Measurements from ENCODE around the gene SH2B3. TPM values are rescaled to one million over a fixed set of nuclear protein-coding genes. Genes with fewer than 3 reads are reported as not detected.
A peak's percentile ranks its signal among the peaks of the same experiment; 100 is the strongest.

Gene SH2B3
- total RNA-seq, 2 experiments from 2014 or later, result 48.7 to 52.7 TPM

DNA sequence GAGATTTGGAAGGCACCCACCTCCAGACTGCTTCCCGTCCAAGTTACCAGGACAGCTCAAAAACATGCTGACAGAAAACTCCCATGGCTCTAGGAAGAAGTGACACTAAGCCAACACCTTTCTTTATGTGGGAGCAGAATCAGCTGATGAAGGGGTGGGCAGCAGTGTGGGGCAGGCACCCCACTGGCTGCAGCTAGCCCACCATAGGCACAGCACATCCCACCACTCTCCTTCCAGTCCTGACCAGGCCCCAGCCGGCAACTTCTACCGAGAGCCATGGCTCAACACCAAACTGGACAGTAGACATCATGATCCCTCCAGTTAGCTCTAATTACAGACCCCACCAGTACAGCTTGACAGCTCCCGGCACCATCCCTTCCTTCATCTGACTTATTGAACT, 45.0 kb downstream of the SH2B3 start:
- H3K4me3 Mint-ChIP-seq, result no peak overlapping the region
- no peak for DNase-seq
- TF ChIP-seq, protein P1, sequence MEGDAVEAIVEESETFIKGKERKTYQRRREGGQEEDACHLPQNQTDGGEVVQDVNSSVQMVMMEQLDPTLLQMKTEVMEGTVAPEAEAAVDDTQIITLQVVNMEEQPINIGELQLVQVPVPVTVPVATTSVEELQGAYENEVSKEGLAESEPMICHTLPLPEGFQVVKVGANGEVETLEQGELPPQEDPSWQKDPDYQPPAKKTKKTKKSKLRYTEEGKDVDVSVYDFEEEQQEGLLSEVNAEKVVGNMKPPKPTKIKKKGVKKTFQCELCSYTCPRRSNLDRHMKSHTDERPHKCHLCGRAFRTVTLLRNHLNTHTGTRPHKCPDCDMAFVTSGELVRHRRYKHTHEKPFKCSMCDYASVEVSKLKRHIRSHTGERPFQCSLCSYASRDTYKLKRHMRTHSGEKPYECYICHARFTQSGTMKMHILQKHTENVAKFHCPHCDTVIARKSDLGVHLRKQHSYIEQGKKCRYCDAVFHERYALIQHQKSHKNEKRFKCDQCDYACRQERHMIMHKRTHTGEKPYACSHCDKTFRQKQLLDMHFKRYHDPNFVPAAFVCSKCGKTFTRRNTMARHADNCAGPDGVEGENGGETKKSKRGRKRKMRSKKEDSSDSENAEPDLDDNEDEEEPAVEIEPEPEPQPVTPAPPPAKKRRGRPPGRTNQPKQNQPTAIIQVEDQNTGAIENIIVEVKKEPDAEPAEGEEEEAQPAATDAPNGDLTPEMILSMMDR (IDR thresholded peaks at IDR 0.05), result no peak
- no peaks in the 10 kb centered on the region for H3K27me3 Mint-ChIP-seq
- H3K36me3 Mint-ChIP-seq (ENCODE audit: low read depth), result peaks cover 43% of the 10 kb centered on the region
- ATAC-seq, result no peak
- peaks cover 51% of the 10 kb centered on the region for H3K4me1 Mint-ChIP-seq (ENCODE audit: low read depth)
- CTCF ChIA-PET, result interaction anchor here (1.0 to 40.2 kb wide), 11 partner anchors 9 to 120 kb away, joined by 3 to 1222 read pairs (median 34); partner anchors contain the start of gene SH2B3
- POLR2A ChIA-PET, result interaction anchor here (2.2 to 3.7 kb wide), 2 partner anchors 21 to 52 kb away, joined by 9 to 28 read pairs; no protein-coding TSS in a partner anchor
- H3K9me3 Mint-ChIP-seq, result no peaks in the 10 kb centered on the region
- peak overlapping the region; percentile 31 for H3K27ac Mint-ChIP-seq
- intact Hi-C loops (cut with micrococcal nuclease), result loop anchor here (1.0 kb wide), 1 partner anchor 51 kb away; no protein-coding TSS in a partner anchor

DNA sequence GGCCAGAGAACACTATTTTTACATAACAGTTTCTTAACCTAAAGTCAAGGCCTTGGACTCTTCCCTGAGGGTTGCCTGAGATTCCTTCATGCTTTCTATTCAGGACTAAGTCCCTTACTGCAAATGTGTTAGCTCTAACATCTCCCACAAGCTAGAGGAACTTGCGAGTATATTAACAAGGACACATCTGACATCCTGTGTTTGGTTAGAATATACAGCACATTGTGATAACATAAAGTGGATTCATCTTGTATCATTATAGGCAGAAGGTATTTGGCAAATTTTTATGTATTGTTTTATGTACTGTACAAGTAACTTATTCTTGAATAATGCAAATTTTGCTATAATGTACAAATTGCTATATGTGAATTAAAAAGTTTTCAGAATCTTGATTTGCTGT, 45.5 kb downstream of the SH2B3 start:
- H3K9me3 Mint-ChIP-seq, result no peaks in the 10 kb centered on the region
- ChIA-PET CTCF (interaction anchor here (0.7 to 40.2 kb wide), 32 partner anchors 9 to 536 kb away, joined by 3 to 1222 read pairs (median 8); partner anchors contain the start of genes PHETA1 and SH2B3), POLR2A (interaction anchor here (0.6 to 3.7 kb wide), 10 partner anchors 8 to 83 kb away, joined by 3 to 28 read pairs (median 6); partner anchors contain the start of gene PHETA1)
- peaks cover 39% of the 10 kb centered on the region for H3K36me3 Mint-ChIP-seq (ENCODE audit: low read depth)
- no peaks in the 10 kb centered on the region for H3K27me3 Mint-ChIP-seq
- intact Hi-C loops (cut with micrococcal nuclease), result loop anchor here (1.0 kb wide), 1 partner anchor 52 kb away; no protein-coding TSS in a partner anchor
- H3K27ac Mint-ChIP-seq, result peak overlapping the region; percentile 31
- H3K4me1 Mint-ChIP-seq (ENCODE audit: low read depth), result peaks cover 45% of the 10 kb centered on the region
- ATAC-seq, result no peak
- DNase-seq, result no peak
- H3K4me3 Mint-ChIP-seq, result no peak overlapping the region
- TF ChIP-seq, protein P1 (IDR thresholded peaks at IDR 0.05), result no peak

DNA sequence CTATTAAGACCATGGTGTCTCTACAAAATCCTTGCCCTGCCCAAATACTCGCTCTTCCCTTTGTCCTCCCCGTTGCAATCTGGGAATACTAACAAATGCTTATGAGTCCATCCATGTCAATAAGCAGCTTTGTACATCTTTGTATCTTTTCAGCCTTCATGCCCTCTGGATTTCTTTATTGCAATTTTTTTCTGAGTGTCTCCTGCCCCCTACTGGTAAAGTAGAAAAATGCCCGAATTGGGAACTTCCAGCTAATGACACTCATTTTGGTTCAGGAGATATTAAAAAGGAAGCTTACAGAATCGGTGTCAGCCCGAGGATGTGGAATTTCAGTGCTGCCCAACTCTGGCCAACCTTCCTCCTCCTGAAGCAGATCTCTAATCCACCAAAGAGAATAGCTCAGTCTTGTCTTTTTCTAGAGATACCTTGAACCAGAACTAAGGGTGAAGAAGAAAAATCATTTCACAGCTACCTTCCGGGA, 46.0 kb downstream of the SH2B3 start:
- ChIA-PET POLR2A (interaction anchor here (0.6 to 2.2 kb wide), 10 partner anchors 9 to 83 kb away, joined by 3 to 9 read pairs (median 4); partner anchors contain the start of gene PHETA1), CTCF (interaction anchor here (0.6 to 40.2 kb wide), 41 partner anchors 10 to 536 kb away, joined by 3 to 1222 read pairs (median 6); partner anchors contain the start of genes PHETA1 and SH2B3)
- peaks cover 36% of the 10 kb centered on the region for H3K36me3 Mint-ChIP-seq (ENCODE audit: low read depth)
- ATAC-seq (peak; percentile 53), DNase-seq (no peak)
- intact Hi-C loops (cut with micrococcal nuclease), result loop anchor here (1.0 kb wide), 1 partner anchor 52 kb away; no protein-coding TSS in a partner anchor
- no peaks in the 10 kb centered on the region for H3K27me3 Mint-ChIP-seq
- no peaks in the 10 kb centered on the region for H3K9me3 Mint-ChIP-seq
- peaks cover 40% of the 10 kb centered on the region for H3K4me1 Mint-ChIP-seq (ENCODE audit: low read depth)
- H3K27ac Mint-ChIP-seq, result peak overlapping the region; percentile 21
- TF ChIP-seq, protein P1 (IDR thresholded peaks at IDR 0.05), result peak; percentile 92
- H3K4me3 Mint-ChIP-seq, result no peak overlapping the region

DNA sequence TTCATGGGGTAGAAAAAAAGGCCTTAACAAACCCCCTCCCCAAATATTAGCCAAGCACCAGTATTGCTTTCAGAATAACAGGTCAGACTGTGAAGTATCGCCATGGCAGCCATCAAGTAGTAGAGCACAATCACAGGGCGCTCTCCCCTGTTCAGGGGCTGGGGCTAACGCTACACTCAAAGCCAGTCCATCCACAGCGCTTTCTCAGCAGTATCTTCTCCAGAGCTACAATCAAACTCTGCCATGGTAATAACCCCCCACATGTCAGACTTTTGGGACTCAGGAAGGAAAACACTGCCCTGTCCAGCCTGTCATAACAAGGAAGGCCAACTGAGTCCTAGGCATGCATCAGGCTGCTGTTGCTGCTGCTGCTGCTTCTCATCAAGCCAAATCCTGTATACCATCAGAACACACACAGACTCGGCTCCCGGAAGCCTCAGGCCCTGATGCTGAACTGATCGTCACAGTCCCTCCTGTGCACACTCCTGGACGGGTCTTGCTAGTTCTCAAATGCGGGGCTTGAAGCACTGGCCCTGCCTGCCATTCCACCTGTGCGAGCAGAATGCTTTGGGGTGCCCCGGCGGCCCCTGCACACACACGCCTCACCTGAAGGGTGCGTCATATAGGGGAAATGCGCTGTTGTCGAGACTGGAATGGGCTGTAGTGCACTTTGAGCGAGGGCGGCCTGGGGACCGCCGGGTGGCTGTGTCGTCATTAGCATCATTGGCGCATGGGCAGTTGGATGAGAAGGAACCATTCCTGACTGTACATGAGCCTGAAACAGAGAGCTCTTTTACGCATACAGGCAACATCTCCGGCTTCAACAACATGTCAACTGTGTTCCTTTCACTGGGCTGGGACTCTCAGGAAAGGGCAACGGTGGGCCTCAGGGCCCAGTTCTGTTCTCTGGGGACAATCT, 47.6 kb downstream of the SH2B3 start:
- H3K27ac Mint-ChIP-seq, result peak overlapping the region; percentile 16
- H3K27me3 Mint-ChIP-seq, result no peaks in the 10 kb centered on the region
- no peaks in the 10 kb centered on the region for H3K9me3 Mint-ChIP-seq
- peaks cover 23% of the 10 kb centered on the region for H3K36me3 Mint-ChIP-seq (ENCODE audit: low read depth)
- no peak overlapping the region for H3K4me3 Mint-ChIP-seq
- intact Hi-C loops (cut with micrococcal nuclease), result no loop called here
- H3K4me1 Mint-ChIP-seq (ENCODE audit: low read depth), result peaks cover 34% of the 10 kb centered on the region
- TF ChIP-seq, protein P1 (IDR thresholded peaks at IDR 0.05), result no peak
- DNase-seq, result no peak
- CTCF ChIA-PET, result interaction anchor here (40.2 kb wide), 1 partner anchor 49 kb away, joined by 1222 read pairs; the partner anchor contains the start of gene SH2B3
- no peak for ATAC-seq
- POLR2A ChIA-PET, result no interaction called here

Measured in activated CD8-positive, alpha-beta T cell treated with anti-CD3 and anti-CD28 coated beads for 36 hours (primary cell).